Hepatocyte (in vitro differentiated cells): ENCODE data around the gene SLC15A2. TPM values are rescaled to one million over a fixed set of nuclear protein-coding genes. Genes with fewer than 3 reads are reported as not detected.

Experiments
- DNase-seq: peaks from one replicate; pipeline ENCODE4 v3.0.0-alpha.2; 2016; ENCODE audit warnings: low spot score
- H2AFZ ChIP-seq: fragments of 200-600 bp; sonication (generic); 2 replicates; pipeline ENCODE4 v1.6.0; 2016; ENCODE audit warnings: antibody characterized with exemption, mild to moderate bottlenecking
- H3K27ac ChIP-seq: fragments of 200-600 bp; sonication (generic); 2 replicates; pipeline ENCODE4 v1.5.1; 2016; ENCODE audit warnings: mild to moderate bottlenecking
- H3K27me3 ChIP-seq: fragments of 200-600 bp; sonication (generic); 2 replicates; pipeline ENCODE4 v1.6.1; 2016
- H3K36me3 ChIP-seq: fragments of 200-600 bp; sonication (generic); replicated peaks from 2 replicates; pipeline ENCODE4 v1.5.1; 2016; ENCODE audit warnings: low read depth; ENCODE audit not compliant: insufficient read depth
- H3K4me1 ChIP-seq: fragments of 200-600 bp; sonication (generic); 2 replicates; pipeline ENCODE4 v1.5.1; 2016; ENCODE audit warnings: mild to moderate bottlenecking, moderate library complexity; ENCODE audit not compliant: insufficient read depth
- H3K4me2 ChIP-seq: fragments of 200-600 bp; sonication (generic); 2 replicates; pipeline ENCODE4 v1.6.0; 2016
- H3K4me3 ChIP-seq: fragments of 200-600 bp; sonication (generic); 2 replicates; pipeline ENCODE4 v1.5.1; 2016; ENCODE audit warnings: mild to moderate bottlenecking
- H3K79me2 ChIP-seq: fragments of 200-600 bp; sonication (generic); 2 replicates; pipeline ENCODE4 v1.6.0; 2017; ENCODE audit warnings: mild to moderate bottlenecking
- H3K9me2 ChIP-seq: fragments of 200-600 bp; sonication (generic); replicated peaks from 2 replicates; pipeline ENCODE4 v1.6.0; 2017; ENCODE audit warnings: mild to moderate bottlenecking; ENCODE audit not compliant: insufficient read depth
- H3K9me3 ChIP-seq: fragments of 200-600 bp; sonication (generic); 2 replicates; pipeline ENCODE4 v1.5.1; 2016; ENCODE audit warnings: low read depth, mild to moderate bottlenecking
- H4K20me1 ChIP-seq: fragments of 200-600 bp; sonication (generic); 2 replicates; pipeline ENCODE4 v1.6.0; 2016; ENCODE audit warnings: mild to moderate bottlenecking; ENCODE audit not compliant: insufficient read depth, poor library complexity, severe bottlenecking
- EZH2 ChIP-seq: fragments of 200-600 bp; sonication (generic); IDR thresholded peaks from 2 replicates; pipeline ENCODE4 v1.6.1; 2016; ENCODE audit warnings: antibody characterized with exemption, mild to moderate bottlenecking, borderline replicate concordance
- EZH2phosphoT487 ChIP-seq: fragments of 200-600 bp; sonication (generic); IDR thresholded peaks from one replicate; pipeline ENCODE4 v1.6.1; 2018; ENCODE audit warnings: antibody characterized with exemption, mild to moderate bottlenecking, low read depth, moderate library complexity; ENCODE audit not compliant: unreplicated experiment, severe bottlenecking
- WGBS: methylation state at CpG from one replicate; pipeline ENCODE4 v1.1.6; 2016; ENCODE audit warnings: low lambda C conversion rate; ENCODE audit errors: missing lambda C conversion rate; 5-methylcytosine and 5-hydroxymethylcytosine counted together
- polyA plus RNA-seq: library from polyadenylated mRNA; unstranded; fragments of >200 nt; fragmentation: Nextera tagmentation; extraction: Ambion mirVana; gene quantifications from 2 replicates; pipeline ENCODE4 v1.2.1, GENCODE V29; 2016
- total RNA-seq: library from RNA; depleted of rRNA; stranded (reverse); fragments of >200 nt; gene quantifications from 2 replicates; pipeline ENCODE4 v1.2.3, GENCODE V29; 2014
- TF ChIP-seq, protein P1 (sequence below): fragments of 200-600 bp; sonication (generic); IDR thresholded peaks from 2 replicates; pipeline ENCODE4 v1.5.1; 2016; ENCODE audit warnings: antibody characterized with exemption, mild to moderate bottlenecking; ENCODE audit not compliant: poor library complexity

The SLC15A2 gene
- total and polyA plus RNA-seq, 2 experiments from 2014 or later, result 5.4 to 11.2 TPM

DNA sequence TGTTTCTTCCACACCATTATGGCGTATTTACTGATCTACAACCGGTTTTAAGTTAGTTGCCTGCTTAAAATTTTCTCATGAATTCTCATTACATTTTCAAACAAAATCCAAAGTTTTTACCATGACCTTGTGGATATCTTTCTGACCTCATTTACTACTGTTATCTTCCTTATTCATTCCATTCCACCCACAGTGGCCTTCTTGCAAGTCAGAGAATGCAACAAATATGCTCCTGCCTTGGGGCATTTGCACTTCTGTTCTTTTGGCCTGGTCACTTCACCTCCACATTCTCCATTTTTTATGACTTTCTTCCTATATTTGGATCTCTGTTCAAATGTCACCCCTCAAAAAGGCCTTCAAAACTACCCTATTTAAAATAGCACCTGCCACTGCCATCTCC is 8.8 kb upstream of the SLC15A2 start:
- DNase-seq, result no peak
- 88% methylated on average over 2 of the region's 2 CpGs for WGBS
- H3K4me2 ChIP-seq, result no peak overlapping the region
- H3K9me2 ChIP-seq, result no peaks in the 10 kb centered on the region
- TF ChIP-seq, protein P1, sequence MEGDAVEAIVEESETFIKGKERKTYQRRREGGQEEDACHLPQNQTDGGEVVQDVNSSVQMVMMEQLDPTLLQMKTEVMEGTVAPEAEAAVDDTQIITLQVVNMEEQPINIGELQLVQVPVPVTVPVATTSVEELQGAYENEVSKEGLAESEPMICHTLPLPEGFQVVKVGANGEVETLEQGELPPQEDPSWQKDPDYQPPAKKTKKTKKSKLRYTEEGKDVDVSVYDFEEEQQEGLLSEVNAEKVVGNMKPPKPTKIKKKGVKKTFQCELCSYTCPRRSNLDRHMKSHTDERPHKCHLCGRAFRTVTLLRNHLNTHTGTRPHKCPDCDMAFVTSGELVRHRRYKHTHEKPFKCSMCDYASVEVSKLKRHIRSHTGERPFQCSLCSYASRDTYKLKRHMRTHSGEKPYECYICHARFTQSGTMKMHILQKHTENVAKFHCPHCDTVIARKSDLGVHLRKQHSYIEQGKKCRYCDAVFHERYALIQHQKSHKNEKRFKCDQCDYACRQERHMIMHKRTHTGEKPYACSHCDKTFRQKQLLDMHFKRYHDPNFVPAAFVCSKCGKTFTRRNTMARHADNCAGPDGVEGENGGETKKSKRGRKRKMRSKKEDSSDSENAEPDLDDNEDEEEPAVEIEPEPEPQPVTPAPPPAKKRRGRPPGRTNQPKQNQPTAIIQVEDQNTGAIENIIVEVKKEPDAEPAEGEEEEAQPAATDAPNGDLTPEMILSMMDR, result no peak
- no peak for TF ChIP-seq EZH2phosphoT487
- no peak for TF ChIP-seq EZH2
- H3K36me3 ChIP-seq, result no peaks in the 10 kb centered on the region
- no peaks in the 10 kb centered on the region for H4K20me1 ChIP-seq
- H3K27me3 ChIP-seq, result no peaks in the 10 kb centered on the region
- H3K4me3 ChIP-seq, result no peak overlapping the region
- no peaks in the 10 kb centered on the region for H3K4me1 ChIP-seq
- H3K79me2 ChIP-seq, result no peaks in the 10 kb centered on the region
- H2AFZ ChIP-seq, result no peak overlapping the region
- no peaks in the 10 kb centered on the region for H3K9me3 ChIP-seq
- H3K27ac ChIP-seq, result no peak overlapping the region

GRCh38 chr3:121895121-121895520 is 920 bp downstream of the SLC15A2 start:
- peak overlapping the region; percentile 45 for H3K27ac ChIP-seq
- no peaks in the 10 kb centered on the region for H3K9me2 ChIP-seq
- peaks cover 6% of the 10 kb centered on the region for H3K4me1 ChIP-seq
- peak overlapping the region; percentile 42 for H3K4me2 ChIP-seq
- no peaks in the 10 kb centered on the region for H3K9me3 ChIP-seq
- DNase-seq, result peak; percentile 32
- no peaks in the 10 kb centered on the region for H3K27me3 ChIP-seq
- no peaks in the 10 kb centered on the region for H4K20me1 ChIP-seq
- H3K79me2 ChIP-seq, result no peaks in the 10 kb centered on the region
- no peaks in the 10 kb centered on the region for H3K36me3 ChIP-seq
- no peak overlapping the region for H3K4me3 ChIP-seq
- no peak overlapping the region for H2AFZ ChIP-seq
- TF ChIP-seq, protein P1, result no peak
- TF ChIP-seq EZH2phosphoT487 (no peak), EZH2 (no peak)
- 0% methylated on average over 1 of the region's 1 CpG for WGBS

GRCh38 chr3:121895736-121896135 is 1.5 kb downstream of the SLC15A2 start:
- TF ChIP-seq EZH2phosphoT487, result no peak
- TF ChIP-seq, protein P1, result no peak
- TF ChIP-seq EZH2, result no peak
- Histone ChIP-seq H3K4me2 (no peak overlapping the region), H3K79me2 (no peaks in the 10 kb centered on the region), H3K36me3 (no peaks in the 10 kb centered on the region), H3K27me3 (no peaks in the 10 kb centered on the region), H4K20me1 (no peaks in the 10 kb centered on the region), H3K9me2 (no peaks in the 10 kb centered on the region), H3K4me3 (no peak overlapping the region), H2AFZ (no peak overlapping the region), H3K4me1 (peaks cover 6% of the 10 kb centered on the region), H3K9me3 (no peaks in the 10 kb centered on the region), H3K27ac (no peak overlapping the region)
- DNase-seq, result no peak

DNA sequence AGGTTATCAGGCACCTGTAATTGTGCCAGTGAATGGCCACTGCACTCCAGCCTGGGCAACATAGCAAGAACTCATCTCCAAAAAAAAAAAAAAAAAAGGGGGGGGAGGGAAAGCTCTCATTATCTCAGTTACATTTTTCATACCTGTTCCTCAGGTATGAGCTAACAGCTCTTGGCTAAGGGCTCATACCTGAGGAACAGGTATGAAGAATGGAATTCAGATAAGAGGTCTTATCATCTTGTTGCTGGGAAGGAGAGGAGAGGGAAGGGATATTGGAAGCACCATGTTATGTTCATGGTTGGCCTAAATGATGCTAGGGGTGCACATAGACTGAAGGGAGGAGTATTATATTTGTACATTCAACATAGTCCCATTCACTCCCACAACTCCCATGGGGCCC is 2.6 kb downstream of the SLC15A2 start:
- Histone ChIP-seq H3K4me1 (peaks cover 6% of the 10 kb centered on the region), H4K20me1 (no peaks in the 10 kb centered on the region), H2AFZ (no peak overlapping the region), H3K27me3 (no peaks in the 10 kb centered on the region), H3K36me3 (no peaks in the 10 kb centered on the region), H3K79me2 (no peaks in the 10 kb centered on the region), H3K4me3 (no peak overlapping the region), H3K4me2 (no peak overlapping the region), H3K9me2 (no peaks in the 10 kb centered on the region), H3K27ac (no peak overlapping the region), H3K9me3 (no peaks in the 10 kb centered on the region)
- TF ChIP-seq, protein P1, result no peak
- no peak for TF ChIP-seq EZH2
- DNase-seq, result peak; percentile 5
